Gastrocnemius medialis (tissue), 4 donors: ENCODE results near the gene HOXD8.

ENCODE experiments used
- POLR2A ChIP-seq, 2 donors: fragments of 450-650 bp; IDR thresholded peaks; one replicate each; pipeline ENCODE4 v1.6.1; 2017; ENCODE audit warnings: antibody characterized with exemption in 2 of 2, mild to moderate bottlenecking in 2 of 2, moderate library complexity in 2 of 2
- TF ChIP-seq, protein P1 (sequence below), 5 experiments: fragments of 450-650 bp in 3 of 5; fragments of 200-600 bp in 2 of 5; sonication (generic) in 2 of 5; IDR thresholded peaks in 4 of 5; conservative IDR thresholded peaks in 1 of 5; 1 replicate in 4 of 5; 2 replicates in 1 of 5; pipeline ENCODE4 v1.5.1; 2016 to 2019; ENCODE audit warnings: antibody characterized with exemption in 5 of 5, mild to moderate bottlenecking in 3 of 5, moderate library complexity in 3 of 5

GRCh38 chr2:176161825-176162626, 32.5 kb downstream of the HOXD8 start:
- TF ChIP-seq, protein P1, sequence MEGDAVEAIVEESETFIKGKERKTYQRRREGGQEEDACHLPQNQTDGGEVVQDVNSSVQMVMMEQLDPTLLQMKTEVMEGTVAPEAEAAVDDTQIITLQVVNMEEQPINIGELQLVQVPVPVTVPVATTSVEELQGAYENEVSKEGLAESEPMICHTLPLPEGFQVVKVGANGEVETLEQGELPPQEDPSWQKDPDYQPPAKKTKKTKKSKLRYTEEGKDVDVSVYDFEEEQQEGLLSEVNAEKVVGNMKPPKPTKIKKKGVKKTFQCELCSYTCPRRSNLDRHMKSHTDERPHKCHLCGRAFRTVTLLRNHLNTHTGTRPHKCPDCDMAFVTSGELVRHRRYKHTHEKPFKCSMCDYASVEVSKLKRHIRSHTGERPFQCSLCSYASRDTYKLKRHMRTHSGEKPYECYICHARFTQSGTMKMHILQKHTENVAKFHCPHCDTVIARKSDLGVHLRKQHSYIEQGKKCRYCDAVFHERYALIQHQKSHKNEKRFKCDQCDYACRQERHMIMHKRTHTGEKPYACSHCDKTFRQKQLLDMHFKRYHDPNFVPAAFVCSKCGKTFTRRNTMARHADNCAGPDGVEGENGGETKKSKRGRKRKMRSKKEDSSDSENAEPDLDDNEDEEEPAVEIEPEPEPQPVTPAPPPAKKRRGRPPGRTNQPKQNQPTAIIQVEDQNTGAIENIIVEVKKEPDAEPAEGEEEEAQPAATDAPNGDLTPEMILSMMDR (IDR thresholded peaks at IDR 0.05 in 4 of 5, conservative IDR thresholded peaks at IDR 0.05 in 1 of 5): no peak
- TF ChIP-seq POLR2A (IDR thresholded peaks at IDR 0.05): no peak
